ENCODE data around the gene C20orf204.

DNA sequence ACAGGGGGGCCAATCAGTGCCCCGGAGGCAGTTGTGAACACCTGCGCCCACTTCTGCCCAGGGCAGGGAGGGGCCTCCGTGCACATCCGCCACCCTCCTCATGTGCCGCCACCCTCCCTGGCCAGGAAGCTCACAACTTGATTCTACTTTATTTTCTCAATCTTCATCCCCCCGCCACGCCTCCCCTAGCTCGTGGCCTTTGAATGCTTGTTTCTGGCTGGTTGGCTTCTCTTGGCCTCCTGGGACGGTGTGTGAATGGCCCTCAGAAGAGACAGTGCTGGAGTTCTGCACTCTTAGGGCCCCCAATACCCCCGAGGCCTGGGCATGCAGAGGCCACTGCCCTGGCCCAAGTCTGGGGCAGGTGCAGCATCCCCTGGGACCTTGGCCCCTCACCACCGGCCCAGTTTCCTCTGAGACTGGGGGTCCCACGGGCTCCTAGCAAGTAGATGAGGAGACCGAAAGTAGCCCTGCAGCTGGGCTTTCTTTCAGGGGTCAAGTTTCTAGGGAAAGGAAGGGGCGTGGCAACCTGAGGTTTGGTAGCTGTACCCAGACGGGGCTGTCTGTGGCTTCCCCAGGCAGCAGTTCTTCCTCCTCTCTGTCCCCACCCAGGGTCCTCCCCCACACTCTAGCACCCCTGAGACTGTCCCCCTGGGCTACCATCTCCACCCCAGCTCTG is 42.0 kb downstream of the C20orf204 start:
- TF ChIP-seq POLR2A (IDR thresholded peaks at IDR 0.05; ENCODE audit: low read depth, low read length), result no peak
- no peak for TF ChIP-seq MYC (IDR thresholded peaks at IDR 0.05; ENCODE audit: low read depth, low read length)
- TF ChIP-seq, protein P1, sequence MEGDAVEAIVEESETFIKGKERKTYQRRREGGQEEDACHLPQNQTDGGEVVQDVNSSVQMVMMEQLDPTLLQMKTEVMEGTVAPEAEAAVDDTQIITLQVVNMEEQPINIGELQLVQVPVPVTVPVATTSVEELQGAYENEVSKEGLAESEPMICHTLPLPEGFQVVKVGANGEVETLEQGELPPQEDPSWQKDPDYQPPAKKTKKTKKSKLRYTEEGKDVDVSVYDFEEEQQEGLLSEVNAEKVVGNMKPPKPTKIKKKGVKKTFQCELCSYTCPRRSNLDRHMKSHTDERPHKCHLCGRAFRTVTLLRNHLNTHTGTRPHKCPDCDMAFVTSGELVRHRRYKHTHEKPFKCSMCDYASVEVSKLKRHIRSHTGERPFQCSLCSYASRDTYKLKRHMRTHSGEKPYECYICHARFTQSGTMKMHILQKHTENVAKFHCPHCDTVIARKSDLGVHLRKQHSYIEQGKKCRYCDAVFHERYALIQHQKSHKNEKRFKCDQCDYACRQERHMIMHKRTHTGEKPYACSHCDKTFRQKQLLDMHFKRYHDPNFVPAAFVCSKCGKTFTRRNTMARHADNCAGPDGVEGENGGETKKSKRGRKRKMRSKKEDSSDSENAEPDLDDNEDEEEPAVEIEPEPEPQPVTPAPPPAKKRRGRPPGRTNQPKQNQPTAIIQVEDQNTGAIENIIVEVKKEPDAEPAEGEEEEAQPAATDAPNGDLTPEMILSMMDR (IDR thresholded peaks at IDR 0.05; ENCODE audit: extremely low read depth in 1 of 2, insufficient read depth in 1 of 2, low read depth in 1 of 2, low read length in 2 of 2), result no peak
- TF ChIP-seq EZH2 (IDR thresholded peaks at IDR 0.05; ENCODE audit: borderline replicate concordance, low read depth, low read length, severe bottlenecking), result no peak

All from endothelial cell of umbilical vein (primary cell).